Breast epithelium (tissue), 3 donors: ENCODE data around the gene OR1F1.

Source experiments
- POLR2AphosphoS5 ChIP-seq, 3 donors: sonication (generic); formaldehyde crosslinking; IDR thresholded peaks; one replicate each; pipeline ENCODE4 v1.6.1; 2017; ENCODE audit warnings: antibody characterized with exemption in 3 of 3
- TF ChIP-seq, protein P1 (sequence below), 3 donors: fragments of 450-650 bp; IDR thresholded peaks; one replicate each; pipeline ENCODE4 v1.5.1; 2016 to 2017; ENCODE audit warnings: antibody characterized with exemption in 3 of 3, mild to moderate bottlenecking in 3 of 3, moderate library complexity in 3 of 3

- TF ChIP-seq, protein P1, sequence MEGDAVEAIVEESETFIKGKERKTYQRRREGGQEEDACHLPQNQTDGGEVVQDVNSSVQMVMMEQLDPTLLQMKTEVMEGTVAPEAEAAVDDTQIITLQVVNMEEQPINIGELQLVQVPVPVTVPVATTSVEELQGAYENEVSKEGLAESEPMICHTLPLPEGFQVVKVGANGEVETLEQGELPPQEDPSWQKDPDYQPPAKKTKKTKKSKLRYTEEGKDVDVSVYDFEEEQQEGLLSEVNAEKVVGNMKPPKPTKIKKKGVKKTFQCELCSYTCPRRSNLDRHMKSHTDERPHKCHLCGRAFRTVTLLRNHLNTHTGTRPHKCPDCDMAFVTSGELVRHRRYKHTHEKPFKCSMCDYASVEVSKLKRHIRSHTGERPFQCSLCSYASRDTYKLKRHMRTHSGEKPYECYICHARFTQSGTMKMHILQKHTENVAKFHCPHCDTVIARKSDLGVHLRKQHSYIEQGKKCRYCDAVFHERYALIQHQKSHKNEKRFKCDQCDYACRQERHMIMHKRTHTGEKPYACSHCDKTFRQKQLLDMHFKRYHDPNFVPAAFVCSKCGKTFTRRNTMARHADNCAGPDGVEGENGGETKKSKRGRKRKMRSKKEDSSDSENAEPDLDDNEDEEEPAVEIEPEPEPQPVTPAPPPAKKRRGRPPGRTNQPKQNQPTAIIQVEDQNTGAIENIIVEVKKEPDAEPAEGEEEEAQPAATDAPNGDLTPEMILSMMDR (IDR thresholded peaks at IDR 0.05) = no peak
- no peak for TF ChIP-seq POLR2AphosphoS5 (IDR thresholded peaks at IDR 0.05)
Observed at GRCh38 chr16:3164121-3164991, 23.6 kb upstream of the OR1F1 start.
